Osteoblast (primary cell): ENCODE data around the gene ZCCHC4. TPM values are rescaled to one million over a fixed set of nuclear protein-coding genes. Genes with fewer than 3 reads are reported as not detected.

ENCODE experiments used
- total RNA-seq: library from RNA; depleted of rRNA; stranded (reverse); fragments of >200 nt; gene quantifications from 2 replicates; pipeline ENCODE4 v1.2.3, GENCODE V29; 2012

The ZCCHC4 gene
- total RNA-seq, 1 donor: 13.4 TPM

Other genes starting within 250 kb of the ZCCHC4 start
- 8.3 and 9.1 TPM in 2 replicates for gene SEPSECS, start 152.3 kb upstream of the ZCCHC4 start, total RNA-seq
- gene PI4K2B, start 78.7 kb upstream of the ZCCHC4 start, total RNA-seq: 20.3 TPM in 2 replicates
- gene ANAPC4, start 64.5 kb downstream of the ZCCHC4 start, total RNA-seq: 28.2 and 31.8 TPM in 2 replicates